Measurements from ENCODE around the gene RIPOR3.
A peak's percentile ranks its signal among the peaks of the same experiment; 100 is the strongest.

RIPOR3 gene

DNA sequence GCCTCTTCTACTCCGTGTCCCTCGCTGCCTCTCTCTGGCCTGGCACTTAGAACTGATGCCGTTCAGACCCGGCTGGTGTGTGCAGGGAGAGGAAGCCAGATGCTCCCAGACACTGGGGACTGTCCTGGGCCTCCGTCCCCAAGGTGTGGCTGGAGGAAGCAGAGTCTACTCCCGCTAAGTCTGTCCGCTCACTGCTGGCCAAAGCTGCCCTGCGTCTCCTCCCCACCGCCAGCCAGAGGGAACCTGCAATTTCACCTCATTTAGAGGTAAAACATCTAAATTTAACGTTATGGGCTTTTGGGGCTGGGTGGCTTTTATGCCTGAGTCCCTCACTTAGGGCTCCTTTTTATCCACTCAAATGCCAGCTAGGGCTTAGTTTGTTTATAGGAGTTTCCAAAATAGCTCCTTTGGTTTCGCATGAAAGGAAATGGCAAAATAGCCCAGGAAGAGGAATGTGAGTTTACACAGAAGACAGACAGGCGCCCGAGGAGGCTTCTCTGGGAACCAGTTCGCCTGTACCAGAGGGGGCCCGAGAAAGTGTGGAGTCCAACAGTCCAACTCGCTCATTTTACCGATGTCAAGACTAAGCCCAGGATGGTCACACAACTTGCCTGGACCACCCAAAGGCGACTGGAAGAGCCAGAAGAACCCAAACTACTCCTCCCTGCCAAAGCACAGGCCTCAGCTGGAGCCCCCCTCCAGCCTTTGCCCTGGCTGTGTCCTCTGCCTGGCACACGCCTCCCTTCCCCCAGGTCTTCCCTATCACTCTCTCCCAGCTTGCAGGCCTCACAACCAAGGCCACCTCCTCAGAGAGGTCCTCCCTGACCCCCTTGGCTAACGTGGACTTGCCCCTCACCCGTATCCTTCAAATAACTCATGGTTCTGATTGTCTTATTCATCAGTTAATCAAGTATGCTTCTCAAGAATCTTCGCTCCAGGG is 54.5 kb downstream of the RIPOR3 start:
- H3K9me3 ChIP-seq (ENCODE audit: insufficient read depth, low read length), result no peaks in the 10 kb centered on the region
- H3K4me2 ChIP-seq (ENCODE audit: low read length), result no peak overlapping the region
- no peaks in the 10 kb centered on the region for H3K36me3 ChIP-seq (replicated peaks; ENCODE audit: low read depth, low read length)
- no peaks in the 10 kb centered on the region for H3K79me2 ChIP-seq (ENCODE audit: low read length)
- H3K9ac ChIP-seq (ENCODE audit: low read length), result no peak overlapping the region
- no peak overlapping the region for H3K4me3 ChIP-seq (ENCODE audit: low read length)
- TF ChIP-seq, protein P1, sequence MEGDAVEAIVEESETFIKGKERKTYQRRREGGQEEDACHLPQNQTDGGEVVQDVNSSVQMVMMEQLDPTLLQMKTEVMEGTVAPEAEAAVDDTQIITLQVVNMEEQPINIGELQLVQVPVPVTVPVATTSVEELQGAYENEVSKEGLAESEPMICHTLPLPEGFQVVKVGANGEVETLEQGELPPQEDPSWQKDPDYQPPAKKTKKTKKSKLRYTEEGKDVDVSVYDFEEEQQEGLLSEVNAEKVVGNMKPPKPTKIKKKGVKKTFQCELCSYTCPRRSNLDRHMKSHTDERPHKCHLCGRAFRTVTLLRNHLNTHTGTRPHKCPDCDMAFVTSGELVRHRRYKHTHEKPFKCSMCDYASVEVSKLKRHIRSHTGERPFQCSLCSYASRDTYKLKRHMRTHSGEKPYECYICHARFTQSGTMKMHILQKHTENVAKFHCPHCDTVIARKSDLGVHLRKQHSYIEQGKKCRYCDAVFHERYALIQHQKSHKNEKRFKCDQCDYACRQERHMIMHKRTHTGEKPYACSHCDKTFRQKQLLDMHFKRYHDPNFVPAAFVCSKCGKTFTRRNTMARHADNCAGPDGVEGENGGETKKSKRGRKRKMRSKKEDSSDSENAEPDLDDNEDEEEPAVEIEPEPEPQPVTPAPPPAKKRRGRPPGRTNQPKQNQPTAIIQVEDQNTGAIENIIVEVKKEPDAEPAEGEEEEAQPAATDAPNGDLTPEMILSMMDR (IDR thresholded peaks at IDR 0.05; ENCODE audit: low read depth, low read length), result no peak
- no peak for TF ChIP-seq EZH2phosphoT487 (IDR thresholded peaks at IDR 0.05; ENCODE audit: low read depth)
- H3K4me1 ChIP-seq (ENCODE audit: low read length), result peaks cover 5% of the 10 kb centered on the region
- peaks cover 20% of the 10 kb centered on the region for H3K27me3 ChIP-seq (ENCODE audit: low read depth, low read length)
- peak overlapping the region; percentile 1; the same call in 1 of the 2 replicates for H2AFZ ChIP-seq (ENCODE audit: low read depth, low read length)
- H3K27ac ChIP-seq (ENCODE audit: low read length), result no peak overlapping the region
- no peaks in the 10 kb centered on the region for H4K20me1 ChIP-seq (ENCODE audit: insufficient read depth, low read length)

DNA sequence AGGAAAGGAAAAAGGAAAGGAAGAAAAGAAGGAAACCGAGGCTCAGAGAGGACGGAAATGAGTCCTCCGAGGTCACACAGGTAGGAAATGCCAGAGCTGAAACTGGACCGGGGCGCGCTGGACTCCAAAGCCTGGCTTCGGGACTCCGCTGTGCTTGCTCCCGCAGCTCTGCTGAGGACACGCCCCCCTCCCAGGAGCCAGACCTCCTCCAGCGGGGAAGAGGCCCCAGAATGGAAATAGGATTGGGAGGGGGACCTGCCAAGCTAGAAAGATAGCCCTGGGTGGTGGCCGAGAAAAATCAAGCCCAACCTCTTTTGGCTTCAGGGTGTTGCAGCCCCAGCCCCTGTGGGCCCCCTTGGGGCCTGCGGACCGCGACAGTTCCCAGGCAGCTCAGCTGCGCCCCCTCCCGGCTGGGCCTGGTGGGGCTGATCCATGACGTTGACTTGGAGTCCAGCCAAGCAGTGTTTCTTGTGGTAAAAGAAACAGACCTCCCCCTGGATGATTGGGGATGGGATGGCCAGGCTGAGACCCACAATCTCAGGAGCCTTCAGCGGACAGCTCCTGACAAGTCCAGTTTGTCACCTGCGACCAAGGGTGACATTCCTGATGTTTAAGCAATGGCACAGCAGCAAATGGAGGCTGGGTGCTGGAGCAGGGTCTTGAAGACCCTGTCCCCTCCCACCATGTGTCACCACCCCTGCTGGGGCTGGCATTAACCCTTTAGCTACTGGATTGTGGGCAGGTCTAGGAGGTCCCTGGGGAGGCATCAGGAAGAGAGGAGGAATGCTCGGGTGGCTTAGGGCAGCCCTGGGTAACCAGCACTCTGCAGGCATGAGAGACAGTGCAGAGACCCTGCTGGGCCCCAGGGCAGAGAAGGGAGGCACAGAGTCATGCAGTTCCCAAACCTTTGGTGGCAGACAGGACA is 55.4 kb downstream of the RIPOR3 start:
- Histone ChIP-seq H3K79me2 (ENCODE audit: low read length) (no peaks in the 10 kb centered on the region), H3K4me1 (ENCODE audit: low read length) (peaks cover 5% of the 10 kb centered on the region), H3K4me2 (ENCODE audit: low read length) (peak overlapping the region; percentile 13), H3K9ac (ENCODE audit: low read length) (no peak overlapping the region), H3K27ac (ENCODE audit: low read length) (no peak overlapping the region), H3K9me3 (ENCODE audit: insufficient read depth, low read length) (no peaks in the 10 kb centered on the region), H3K36me3 (replicated peaks; ENCODE audit: low read depth, low read length) (no peaks in the 10 kb centered on the region), H3K27me3 (ENCODE audit: low read depth, low read length) (peaks cover 30% of the 10 kb centered on the region), H4K20me1 (ENCODE audit: insufficient read depth, low read length) (no peaks in the 10 kb centered on the region), H2AFZ (ENCODE audit: low read depth, low read length) (peak overlapping the region; percentile 1; the same call in 1 of the 2 replicates), H3K4me3 (ENCODE audit: low read length) (no peak overlapping the region)
- TF ChIP-seq EZH2phosphoT487 (IDR thresholded peaks at IDR 0.05; ENCODE audit: low read depth), result no peak
- TF ChIP-seq, protein P1 (IDR thresholded peaks at IDR 0.05; ENCODE audit: low read depth, low read length), result peak; percentile 100

DNA sequence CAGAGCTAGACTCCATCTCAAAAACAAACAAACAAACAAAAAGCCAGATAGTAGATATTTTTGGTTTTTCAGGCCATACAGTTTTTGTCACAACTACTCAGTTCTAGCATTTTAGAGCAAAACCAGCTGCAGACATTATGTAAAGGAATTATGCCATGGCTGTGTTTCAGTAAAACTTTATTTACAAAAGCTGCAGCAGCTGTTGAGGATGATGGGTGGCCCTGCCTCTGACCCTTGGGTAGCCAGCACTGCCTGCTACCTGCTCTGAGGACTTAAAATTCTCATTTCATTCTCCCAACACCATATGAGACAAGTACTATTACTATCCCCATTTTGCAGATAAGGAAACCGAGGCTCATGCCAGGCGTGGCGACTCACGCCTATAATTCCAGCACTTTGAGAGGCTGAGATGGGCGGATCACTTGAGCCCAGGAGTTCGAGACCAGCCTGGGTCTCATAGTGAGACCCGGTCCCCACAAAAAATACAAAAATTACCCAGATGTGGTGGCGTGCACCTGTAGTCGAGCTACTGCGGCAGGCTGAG is 56.3 kb downstream of the RIPOR3 start:
- Histone ChIP-seq H3K4me2 (ENCODE audit: low read length) (no peak overlapping the region), H4K20me1 (ENCODE audit: insufficient read depth, low read length) (no peaks in the 10 kb centered on the region), H3K9me3 (ENCODE audit: insufficient read depth, low read length) (no peaks in the 10 kb centered on the region), H3K4me3 (ENCODE audit: low read length) (no peak overlapping the region), H3K27me3 (ENCODE audit: low read depth, low read length) (peaks cover 33% of the 10 kb centered on the region), H3K79me2 (ENCODE audit: low read length) (no peaks in the 10 kb centered on the region), H3K4me1 (ENCODE audit: low read length) (peaks cover 5% of the 10 kb centered on the region), H3K36me3 (replicated peaks; ENCODE audit: low read depth, low read length) (no peaks in the 10 kb centered on the region), H2AFZ (ENCODE audit: low read depth, low read length) (no peak overlapping the region), H3K27ac (ENCODE audit: low read length) (no peak overlapping the region), H3K9ac (ENCODE audit: low read length) (no peak overlapping the region)
- no peak for TF ChIP-seq EZH2phosphoT487 (IDR thresholded peaks at IDR 0.05; ENCODE audit: low read depth)
- TF ChIP-seq, protein P1 (IDR thresholded peaks at IDR 0.05; ENCODE audit: low read depth, low read length), result no peak

All from OCI-LY3 (cell line).